OCI-LY1 (cell line): ENCODE measurements around the gene FAM53B.

Experiments
- H2AFZ ChIP-seq: fragments of 200-600 bp; sonication (generic), shearing (Covaris generic); 2 replicates; pipeline ENCODE4 v1.6.0; 2014; ENCODE audit warnings: antibody characterized with exemption, mild to moderate bottlenecking, low read length
- H3F3A ChIP-seq: fragments of 200-600 bp; sonication (generic), shearing (Covaris generic); 2 replicates; pipeline ENCODE4 v1.6.0; 2014; ENCODE audit warnings: mild to moderate bottlenecking, antibody characterized with exemption, low read length, moderate library complexity; ENCODE audit not compliant: insufficient read depth
- H3K27ac ChIP-seq: fragments of 200-600 bp; sonication (generic); 2 replicates; pipeline ENCODE4 v1.5.1; 2014; ENCODE audit warnings: low read length, mixed run types, mild to moderate bottlenecking, low read depth; ENCODE audit not compliant: poor library complexity, severe bottlenecking
- H3K27me3 ChIP-seq: fragments of 200-600 bp; sonication (generic); 2 replicates; pipeline ENCODE4 v1.6.0; 2014; ENCODE audit warnings: antibody characterized with exemption, mild to moderate bottlenecking, low read length, moderate library complexity; ENCODE audit not compliant: insufficient read depth
- H3K36me3 ChIP-seq: fragments of 200-600 bp; sonication (generic); 2 replicates; pipeline ENCODE4 v1.6.1; 2014; ENCODE audit warnings: mild to moderate bottlenecking, antibody characterized with exemption, low read length, moderate library complexity, mixed read lengths; ENCODE audit not compliant: insufficient read depth
- H3K4me1 ChIP-seq: fragments of 200-600 bp; sonication (generic); 2 replicates; pipeline ENCODE4 v1.5.1; 2014; ENCODE audit warnings: mild to moderate bottlenecking, low read length, moderate library complexity; ENCODE audit not compliant: insufficient read depth, severe bottlenecking
- H3K4me2 ChIP-seq: fragments of 200-600 bp; sonication (generic), shearing (Covaris generic); 2 replicates; pipeline ENCODE4 v1.6.1; 2014; ENCODE audit warnings: low read length
- H3K4me3 ChIP-seq: fragments of 200-600 bp; sonication (generic); 2 replicates; pipeline ENCODE4 v1.5.1; 2014; ENCODE audit warnings: low read length, low read depth, mild to moderate bottlenecking, mixed read lengths; ENCODE audit not compliant: poor library complexity, severe bottlenecking
- H3K79me2 ChIP-seq: fragments of 200-600 bp; shearing (Covaris generic); 2 replicates; pipeline ENCODE4 v1.6.1; 2016; ENCODE audit warnings: mixed run types, low read length, mixed read lengths; ENCODE audit not compliant: insufficient read depth
- H3K9ac ChIP-seq: fragments of 200-600 bp; sonication (generic), shearing (Covaris generic); 2 replicates; pipeline ENCODE4 v1.6.1; 2014; ENCODE audit warnings: mild to moderate bottlenecking, low read length, mixed read lengths
- H3K9me2 ChIP-seq: fragments of 200-600 bp; sonication (generic), shearing (Covaris generic); 2 replicates; pipeline ENCODE4 v1.6.1; 2014; ENCODE audit warnings: low read depth, mild to moderate bottlenecking, low read length, mixed read lengths
- H3K9me3 ChIP-seq: fragments of 200-600 bp; shearing (Covaris generic); 2 replicates; pipeline ENCODE4 v1.6.1; 2014; ENCODE audit warnings: low read length, mixed read lengths
- H4K20me1 ChIP-seq: fragments of 200-600 bp; sonication (generic), shearing (Covaris generic); 2 replicates; pipeline ENCODE4 v1.6.0; 2016; ENCODE audit warnings: mild to moderate bottlenecking, low read length; ENCODE audit not compliant: insufficient read depth
- EZH2 ChIP-seq: fragments of 200-600 bp; sonication (generic), shearing (Covaris generic); IDR thresholded peaks from 2 replicates; pipeline ENCODE4 v1.8.0; 2017; ENCODE audit warnings: borderline replicate concordance, mixed run types, mild to moderate bottlenecking, antibody characterized with exemption, low read length, moderate library complexity, mixed read lengths
- TF ChIP-seq, protein P1 (sequence below): fragments of 200-600 bp; sonication (generic), shearing (Covaris generic); IDR thresholded peaks from 2 replicates; pipeline ENCODE4 v1.5.1; 2017; ENCODE audit warnings: mild to moderate bottlenecking, antibody characterized with exemption, low read length, moderate library complexity, mixed read lengths

FAM53B gene

DNA sequence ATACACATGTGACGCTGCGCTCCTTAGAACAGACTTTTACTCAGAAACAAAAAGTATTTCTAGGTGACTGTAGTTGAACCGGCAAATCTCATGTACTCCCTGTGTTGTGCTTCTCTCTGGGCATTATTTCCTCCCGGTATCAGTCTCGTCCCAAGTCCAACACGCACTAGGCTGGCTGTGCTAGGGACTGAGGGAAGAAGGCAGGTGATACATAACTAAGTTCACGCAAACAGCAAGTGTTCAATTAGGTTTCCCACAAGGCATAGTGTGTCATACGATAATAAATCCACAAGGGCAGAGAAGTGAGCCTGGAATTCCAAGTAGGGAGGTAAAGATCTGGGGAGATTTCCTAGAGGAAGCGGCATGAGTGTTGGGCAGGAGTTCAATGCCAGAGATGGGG lies 20.4 kb downstream of the FAM53B start:
- Histone ChIP-seq H3K9me3 (no peaks in the 10 kb centered on the region), H2AFZ (no peak overlapping the region), H3K9ac (peak overlapping the region; percentile 16; the same call in 1 of the 2 replicates), H3K4me2 (peak overlapping the region; percentile 37; the same call in 1 of the 2 replicates), H3K4me3 (peak overlapping the region; percentile 9), H4K20me1 (no peaks in the 10 kb centered on the region), H3F3A (0 out of 2 replicates have a peak, but pooled peaks cover 4% of the 10 kb centered on the region), H3K4me1 (peaks cover 100% of the 10 kb centered on the region), H3K27me3 (no peaks in the 10 kb centered on the region), H3K36me3 (peaks cover 29% of the 10 kb centered on the region), H3K9me2 (no peaks in the 10 kb centered on the region), H3K27ac (peak overlapping the region; percentile 69), H3K79me2 (peaks cover 44% of the 10 kb centered on the region)
- no peak for TF ChIP-seq EZH2
- TF ChIP-seq, protein P1, sequence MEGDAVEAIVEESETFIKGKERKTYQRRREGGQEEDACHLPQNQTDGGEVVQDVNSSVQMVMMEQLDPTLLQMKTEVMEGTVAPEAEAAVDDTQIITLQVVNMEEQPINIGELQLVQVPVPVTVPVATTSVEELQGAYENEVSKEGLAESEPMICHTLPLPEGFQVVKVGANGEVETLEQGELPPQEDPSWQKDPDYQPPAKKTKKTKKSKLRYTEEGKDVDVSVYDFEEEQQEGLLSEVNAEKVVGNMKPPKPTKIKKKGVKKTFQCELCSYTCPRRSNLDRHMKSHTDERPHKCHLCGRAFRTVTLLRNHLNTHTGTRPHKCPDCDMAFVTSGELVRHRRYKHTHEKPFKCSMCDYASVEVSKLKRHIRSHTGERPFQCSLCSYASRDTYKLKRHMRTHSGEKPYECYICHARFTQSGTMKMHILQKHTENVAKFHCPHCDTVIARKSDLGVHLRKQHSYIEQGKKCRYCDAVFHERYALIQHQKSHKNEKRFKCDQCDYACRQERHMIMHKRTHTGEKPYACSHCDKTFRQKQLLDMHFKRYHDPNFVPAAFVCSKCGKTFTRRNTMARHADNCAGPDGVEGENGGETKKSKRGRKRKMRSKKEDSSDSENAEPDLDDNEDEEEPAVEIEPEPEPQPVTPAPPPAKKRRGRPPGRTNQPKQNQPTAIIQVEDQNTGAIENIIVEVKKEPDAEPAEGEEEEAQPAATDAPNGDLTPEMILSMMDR: no peak

DNA sequence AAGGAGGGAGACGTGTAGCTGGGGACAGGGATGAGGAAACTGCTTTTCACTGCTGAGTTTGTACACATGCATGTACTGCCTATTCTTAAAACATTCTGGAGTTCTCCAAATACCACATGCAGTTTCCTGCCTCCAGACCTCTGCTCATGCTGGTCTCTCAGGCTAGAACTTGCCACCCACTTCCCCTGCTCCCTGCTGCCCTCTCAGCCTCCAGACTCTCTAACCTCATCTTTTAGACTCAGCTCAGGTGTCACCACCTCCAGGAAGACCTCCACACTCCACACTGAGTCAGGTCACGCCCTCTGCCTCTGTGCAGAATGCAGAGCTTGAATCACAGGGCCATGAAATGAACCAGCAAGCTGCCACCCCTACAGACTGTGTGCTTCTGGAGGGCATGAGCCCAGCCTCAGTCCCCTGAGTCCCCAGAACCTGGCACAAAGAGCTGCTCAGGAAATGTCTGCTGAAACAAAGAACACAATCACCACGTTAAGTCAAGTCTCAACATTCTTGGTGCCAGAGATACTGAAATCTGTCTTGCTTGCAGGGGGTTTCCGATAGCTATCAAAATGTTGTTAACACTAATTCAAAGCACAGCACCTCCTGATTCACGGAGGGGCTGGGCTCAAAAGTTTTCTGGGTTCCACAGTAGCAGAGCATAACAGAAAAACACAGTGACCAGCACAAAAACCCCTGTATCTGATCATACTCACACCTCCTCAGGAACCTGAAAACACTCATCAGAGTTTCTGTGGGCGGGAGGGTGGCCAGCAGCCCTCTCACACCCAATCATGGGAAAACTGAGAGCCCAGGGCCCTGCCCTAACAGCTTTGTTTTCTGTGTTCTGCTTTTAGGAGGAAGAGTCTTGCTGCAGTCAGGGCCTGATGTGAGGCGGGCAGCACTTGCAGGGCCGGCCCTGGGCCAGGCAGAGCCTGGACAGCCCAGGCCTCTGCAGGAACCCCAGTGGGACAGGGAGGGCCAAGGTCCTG lies 21.1 kb downstream of the FAM53B start:
- TF ChIP-seq, protein P1: no peak
- no peak for TF ChIP-seq EZH2
- Histone ChIP-seq H2AFZ (no peak overlapping the region), H3K9me3 (no peaks in the 10 kb centered on the region), H3K27ac (peak overlapping the region; percentile 69), H3K27me3 (no peaks in the 10 kb centered on the region), H3K36me3 (peaks cover 27% of the 10 kb centered on the region), H3F3A (0 out of 2 replicates have a peak, but pooled peaks cover 4% of the 10 kb centered on the region), H3K4me2 (peak overlapping the region; percentile 37; the same call in 1 of the 2 replicates), H3K9me2 (no peaks in the 10 kb centered on the region), H4K20me1 (no peaks in the 10 kb centered on the region), H3K4me1 (peaks cover 100% of the 10 kb centered on the region), H3K79me2 (peaks cover 43% of the 10 kb centered on the region), H3K9ac (peak overlapping the region; percentile 35; the same call in 1 of the 2 replicates), H3K4me3 (peak overlapping the region; percentile 9)

DNA sequence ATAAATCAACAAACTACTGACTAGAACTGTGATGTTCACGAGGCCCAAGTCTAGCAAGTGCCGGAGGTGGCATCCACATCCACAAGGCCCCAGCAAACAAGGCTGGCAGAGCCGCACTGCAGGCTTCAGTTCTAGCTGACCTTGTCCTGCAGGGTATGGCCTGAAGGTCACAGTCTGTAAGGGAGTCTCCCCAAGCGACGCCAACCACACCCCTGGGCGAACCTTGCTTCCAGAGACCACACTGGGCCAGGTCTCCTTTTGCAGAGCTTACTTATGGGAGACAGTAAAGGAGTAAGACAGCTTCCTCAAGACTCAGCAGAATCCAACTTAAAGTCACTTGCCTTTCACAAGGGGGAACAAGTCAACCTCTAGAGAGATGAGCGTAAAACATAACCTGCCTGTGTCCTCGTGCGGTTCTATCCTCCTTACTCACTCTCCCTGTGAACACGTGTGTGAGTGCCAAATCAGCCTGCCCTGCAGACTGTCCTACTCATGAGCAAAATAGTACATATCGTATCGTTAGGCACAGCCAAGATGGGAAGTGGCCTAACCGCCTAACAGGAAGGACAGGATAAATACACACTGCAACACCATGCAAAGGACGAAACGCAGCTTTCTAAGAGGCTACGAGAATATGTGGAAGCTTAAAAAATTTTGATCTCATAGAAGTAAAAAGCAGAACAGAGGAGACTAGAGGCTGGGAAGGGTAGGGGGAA lies 22.7 kb downstream of the FAM53B start:
- Histone ChIP-seq H3K36me3 (peaks cover 33% of the 10 kb centered on the region), H3K9ac (no peak overlapping the region; the same call in 1 of the 2 replicates), H3K27me3 (no peaks in the 10 kb centered on the region), H3K79me2 (peaks cover 44% of the 10 kb centered on the region), H3K4me2 (peak overlapping the region; percentile 11; the same call in 1 of the 2 replicates), H3K4me3 (no peak overlapping the region), H3K27ac (peak overlapping the region; percentile 77), H2AFZ (no peak overlapping the region), H3F3A (0 out of 2 replicates have a peak, but pooled peaks cover 4% of the 10 kb centered on the region), H3K9me3 (no peaks in the 10 kb centered on the region), H3K9me2 (no peaks in the 10 kb centered on the region), H3K4me1 (peaks cover 90% of the 10 kb centered on the region), H4K20me1 (no peaks in the 10 kb centered on the region)
- TF ChIP-seq EZH2: no peak
- TF ChIP-seq, protein P1: no peak
